Osteoblast (primary cell): ENCODE results near the gene ZFPM1. TPM values are rescaled to one million over a fixed set of nuclear protein-coding genes. Genes with fewer than 3 reads are reported as not detected.
A peak's percentile ranks its signal among the peaks of the same experiment; 100 is the strongest.

Source experiments
- DNase-seq: peaks from one replicate; pipeline ENCODE4 v3.0.0; 2011; ENCODE audit warnings: low spot score, mixed read lengths; ENCODE audit not compliant: insufficient read length; ENCODE audit errors: missing footprints
- H2AFZ ChIP-seq: 2 replicates; pipeline ENCODE4 v1.6.0; 2011; ENCODE audit warnings: mild to moderate bottlenecking, low read length
- H3K27ac ChIP-seq: 2 replicates; pipeline ENCODE4 v1.5.1; 2011; ENCODE audit warnings: mild to moderate bottlenecking, low read depth, low read length, moderate library complexity
- H3K27me3 ChIP-seq: 2 replicates; pipeline ENCODE4 v1.6.0; 2012; ENCODE audit warnings: mild to moderate bottlenecking, control low read depth, inconsistent platforms, low read length, moderate library complexity; ENCODE audit not compliant: insufficient read depth
- H3K36me3 ChIP-seq: 2 replicates; pipeline ENCODE4 v1.5.1; 2011; ENCODE audit warnings: mild to moderate bottlenecking, low read length, control low read depth, moderate library complexity; ENCODE audit not compliant: insufficient read depth
- H3K4me1 ChIP-seq: 2 replicates; pipeline ENCODE4 v1.5.1; 2011; ENCODE audit warnings: mild to moderate bottlenecking, low read length, control low read depth, moderate library complexity; ENCODE audit not compliant: insufficient read depth
- H3K4me2 ChIP-seq: 2 replicates; pipeline ENCODE4 v1.6.0; 2011; ENCODE audit warnings: mild to moderate bottlenecking, low read length; ENCODE audit not compliant: insufficient read depth
- H3K4me3 ChIP-seq: fragments of 200-600 bp; sonication (generic); 3 replicates; pipeline ENCODE4 v1.5.1; 2012; ENCODE audit warnings: mild to moderate bottlenecking, low read length, inconsistent platforms; ENCODE audit not compliant: insufficient read depth
- H3K79me2 ChIP-seq: 2 replicates; pipeline ENCODE4 v1.6.0; 2012; ENCODE audit warnings: mild to moderate bottlenecking, low read length, control low read depth, inconsistent platforms; ENCODE audit not compliant: insufficient read depth
- H3K9me3 ChIP-seq: 2 replicates; pipeline ENCODE4 v1.5.1; 2011; ENCODE audit warnings: low read depth, low read length, control low read depth
- H4K20me1 ChIP-seq: 2 replicates; pipeline ENCODE4 v1.6.0; 2012; ENCODE audit warnings: mild to moderate bottlenecking, low read length, control low read depth; ENCODE audit not compliant: insufficient read depth
- CTCF ChIP-seq: IDR thresholded peaks from 2 replicates; pipeline ENCODE4 v1.5.1; 2011; ENCODE audit warnings: mild to moderate bottlenecking, low read depth, low read length, moderate library complexity; ENCODE audit errors: extremely low read depth
- total RNA-seq: library from RNA; depleted of rRNA; stranded (reverse); fragments of >200 nt; gene quantifications from 2 replicates; pipeline ENCODE4 v1.2.3, GENCODE V29; 2012

ZFPM1 gene
- total RNA-seq, 1 donor: 2.2 TPM

- peak; percentile 92 for DNase-seq
- no peaks in the 10 kb centered on the region for H3K79me2 ChIP-seq
- H2AFZ ChIP-seq: no peak overlapping the region
- no peak overlapping the region for H3K4me2 ChIP-seq
- no peak overlapping the region for H3K27ac ChIP-seq
- H3K36me3 ChIP-seq: no peaks in the 10 kb centered on the region
- H3K4me3 ChIP-seq: no peak overlapping the region
- H3K9me3 ChIP-seq: no peaks in the 10 kb centered on the region
- H3K4me1 ChIP-seq: no peaks in the 10 kb centered on the region
- H4K20me1 ChIP-seq: peaks cover 8% of the 10 kb centered on the region
- peaks cover 21% of the 10 kb centered on the region for H3K27me3 ChIP-seq
- TF ChIP-seq CTCF: peak; percentile 53
These were observed 105.7 kb downstream of the ZFPM1 start for GRCh38 chr16:88558457-88559442.

GRCh38 chr16:88560714-88561484 lies 107.8 kb downstream of the ZFPM1 start:
- Histone ChIP-seq H2AFZ (no peak overlapping the region), H3K27ac (no peak overlapping the region), H3K4me2 (no peak overlapping the region), H3K27me3 (peaks cover 7% of the 10 kb centered on the region), H3K9me3 (no peaks in the 10 kb centered on the region), H3K4me3 (no peak overlapping the region), H4K20me1 (peaks cover 8% of the 10 kb centered on the region), H3K36me3 (no peaks in the 10 kb centered on the region), H3K4me1 (peaks cover under 1% of the 10 kb centered on the region), H3K79me2 (no peaks in the 10 kb centered on the region)
- DNase-seq: no peak
- no peak for TF ChIP-seq CTCF

DNA sequence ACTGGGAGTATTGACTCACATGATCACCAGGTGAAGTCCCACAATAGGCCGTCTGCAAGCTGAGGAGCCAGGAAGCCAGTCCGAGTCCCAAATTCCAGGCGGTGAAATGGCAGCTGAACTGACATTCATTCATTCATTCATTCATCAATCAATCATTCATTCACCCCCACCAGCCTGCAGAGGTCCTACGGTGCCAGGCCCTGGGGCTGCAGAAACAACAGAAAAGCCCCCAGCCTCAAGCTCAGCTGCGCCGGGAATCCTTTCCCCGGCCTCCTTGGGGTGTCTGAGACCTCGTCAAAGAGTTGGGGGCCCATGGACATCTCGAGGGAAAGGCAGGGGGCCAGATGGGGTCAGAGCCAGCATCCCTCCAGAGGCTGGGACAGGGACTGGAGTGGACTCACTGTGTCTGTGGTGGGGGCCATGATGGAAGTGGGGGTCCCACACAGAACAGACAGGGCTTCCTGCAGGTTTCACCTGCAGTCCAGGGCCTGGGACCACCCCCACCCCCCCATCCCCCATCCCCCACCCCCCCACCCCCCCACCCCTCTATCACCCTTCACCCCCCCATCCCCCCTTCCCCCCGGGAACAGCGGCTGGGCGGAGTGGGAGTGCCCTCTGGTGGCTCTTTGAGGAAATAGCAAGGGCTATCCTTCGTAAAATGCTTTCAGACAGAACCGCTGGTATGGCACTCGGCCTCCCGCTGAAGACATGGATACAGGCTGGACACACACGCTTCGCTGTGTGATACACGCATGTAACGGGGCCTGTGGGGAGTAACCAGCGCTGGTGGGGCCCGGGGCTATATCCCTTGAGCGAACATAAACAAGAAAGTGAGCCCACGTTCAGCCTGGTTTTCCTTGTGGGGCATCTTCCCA lies 108.6 kb downstream of the ZFPM1 start:
- peak; percentile 63 for TF ChIP-seq CTCF
- H3K4me2 ChIP-seq: peak overlapping the region; percentile 87
- DNase-seq: peak; percentile 97
- peaks cover under 1% of the 10 kb centered on the region for H3K27me3 ChIP-seq
- peak overlapping the region; percentile 71 for H3K4me3 ChIP-seq
- H4K20me1 ChIP-seq: peaks cover 8% of the 10 kb centered on the region
- no peaks in the 10 kb centered on the region for H3K36me3 ChIP-seq
- peaks cover 6% of the 10 kb centered on the region for H3K4me1 ChIP-seq
- H3K27ac ChIP-seq: no peak overlapping the region
- H3K9me3 ChIP-seq: no peaks in the 10 kb centered on the region
- no peaks in the 10 kb centered on the region for H3K79me2 ChIP-seq
- H2AFZ ChIP-seq: peak overlapping the region; percentile 93
